ENCODE measurements around the gene DDR2.

Gene DDR2

DNA sequence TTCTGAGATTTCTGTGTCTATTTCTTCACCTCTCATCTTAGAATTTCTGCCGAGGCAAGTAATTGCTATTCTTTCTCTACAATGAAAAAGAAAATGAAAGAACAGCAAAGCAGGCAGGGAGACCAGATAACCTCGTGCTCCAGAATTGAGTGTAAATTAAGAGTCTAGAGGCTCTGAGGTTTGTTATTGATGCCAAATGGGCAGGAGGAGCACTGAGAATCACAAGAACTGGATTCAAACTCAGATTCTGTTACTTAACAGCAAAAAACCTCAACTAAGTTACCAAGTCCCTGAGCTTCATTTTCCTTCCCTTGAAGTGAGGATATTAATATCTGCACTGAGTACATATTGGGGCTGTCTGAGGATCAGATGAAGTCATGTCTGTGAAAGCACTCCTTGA, 5.5 kb upstream of the DDR2 start:
- DNase-seq (ENCODE audit: insufficient read length, low spot score) (no peak), FAIRE-seq (no peak)
- no peak for TF ChIP-seq POLR2A (IDR thresholded peaks at IDR 0.05; ENCODE audit: low read depth, low read length)
- TF ChIP-seq PAX5 (IDR thresholded peaks at IDR 0.05; ENCODE audit: insufficient read depth, low read length, severe bottlenecking): no peak
- TF ChIP-seq POLR2AphosphoS5 (IDR thresholded peaks at IDR 0.05; ENCODE audit: low read depth, low read length): no peak
- TF ChIP-seq POU2F2 (IDR thresholded peaks at IDR 0.05; ENCODE audit: low read depth, low read length): no peak
- no peak for TF ChIP-seq SPI1 (IDR thresholded peaks at IDR 0.05; ENCODE audit: low read depth, low read length)
- TF ChIP-seq TAF1 (IDR thresholded peaks at IDR 0.05; ENCODE audit: low read depth, low read length): no peak

DNA sequence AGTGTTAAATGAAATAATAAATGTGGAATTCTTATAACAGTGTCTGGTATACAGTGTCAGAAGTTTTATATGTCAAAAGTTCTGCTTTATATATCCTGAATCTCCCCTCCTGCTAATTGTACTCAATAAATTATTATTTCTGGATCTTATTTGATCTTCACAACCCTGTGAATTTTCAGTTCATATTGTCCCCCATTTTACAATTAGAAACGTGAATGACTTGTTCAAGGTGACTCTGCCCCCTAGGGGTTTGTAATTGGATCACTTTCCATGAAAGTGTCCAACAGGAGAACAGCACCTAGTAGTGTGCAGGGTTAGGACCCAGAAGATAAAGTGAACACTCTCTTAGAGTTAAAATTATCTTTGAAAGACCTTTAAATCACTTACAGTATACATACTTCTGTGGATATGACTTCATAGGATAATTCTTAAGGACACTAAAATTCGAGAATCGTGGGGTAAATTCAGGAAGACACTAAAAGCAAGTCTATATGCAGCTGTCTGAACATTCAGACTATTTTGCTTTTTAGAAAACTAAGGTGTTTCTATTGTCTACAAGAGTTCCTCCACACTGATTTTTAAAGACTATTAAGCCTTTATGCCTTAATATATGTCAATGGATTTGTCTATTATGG, 4.5 kb upstream of the DDR2 start:
- TF ChIP-seq POLR2A (IDR thresholded peaks at IDR 0.05; ENCODE audit: low read depth, low read length) (no peak), POLR2AphosphoS5 (IDR thresholded peaks at IDR 0.05; ENCODE audit: low read depth, low read length) (no peak), PAX5 (IDR thresholded peaks at IDR 0.05; ENCODE audit: insufficient read depth, low read length, severe bottlenecking) (no peak), SPI1 (IDR thresholded peaks at IDR 0.05; ENCODE audit: low read depth, low read length) (no peak), TAF1 (IDR thresholded peaks at IDR 0.05; ENCODE audit: low read depth, low read length) (no peak)
- DNase-seq (ENCODE audit: insufficient read length, low spot score) (no peak), FAIRE-seq (peak; percentile 51)

DNA sequence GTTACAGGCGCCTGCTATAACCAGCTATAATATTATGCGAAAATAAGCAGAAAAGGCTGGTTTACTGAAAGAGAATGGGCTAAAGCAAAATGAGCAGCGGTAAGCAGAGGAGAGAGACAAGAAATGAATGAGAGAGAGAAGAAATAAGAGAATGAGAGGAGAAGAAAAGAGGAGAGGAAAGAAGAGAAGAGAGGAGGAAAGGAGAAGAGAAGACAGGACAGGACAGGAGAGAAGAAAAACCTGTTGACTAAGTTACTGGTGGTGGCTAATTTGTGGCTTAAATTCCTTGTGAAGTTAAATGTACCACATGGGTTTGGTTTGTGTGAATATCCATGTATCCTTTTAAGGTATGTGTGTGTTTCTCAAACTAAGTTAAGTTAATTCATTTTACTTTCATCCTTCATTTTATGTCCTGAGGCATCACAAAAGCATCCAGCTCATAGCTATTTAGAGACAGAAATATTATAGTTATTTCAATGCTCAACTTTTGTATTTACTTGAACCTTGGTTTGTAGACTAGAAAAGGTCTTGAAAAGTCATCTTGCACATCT, 3.1 kb upstream of the DDR2 start:
- no peak for FAIRE-seq
- DNase-seq (ENCODE audit: insufficient read length, low spot score): no peak
- TF ChIP-seq POLR2A (IDR thresholded peaks at IDR 0.05; ENCODE audit: low read depth, low read length) (no peak), SPI1 (IDR thresholded peaks at IDR 0.05; ENCODE audit: low read depth, low read length) (no peak), POU2F2 (IDR thresholded peaks at IDR 0.05; ENCODE audit: low read depth, low read length) (no peak), PAX5 (IDR thresholded peaks at IDR 0.05; ENCODE audit: insufficient read depth, low read length, severe bottlenecking) (no peak), TAF1 (IDR thresholded peaks at IDR 0.05; ENCODE audit: low read depth, low read length) (no peak), POLR2AphosphoS5 (IDR thresholded peaks at IDR 0.05; ENCODE audit: low read depth, low read length) (no peak)

DNA sequence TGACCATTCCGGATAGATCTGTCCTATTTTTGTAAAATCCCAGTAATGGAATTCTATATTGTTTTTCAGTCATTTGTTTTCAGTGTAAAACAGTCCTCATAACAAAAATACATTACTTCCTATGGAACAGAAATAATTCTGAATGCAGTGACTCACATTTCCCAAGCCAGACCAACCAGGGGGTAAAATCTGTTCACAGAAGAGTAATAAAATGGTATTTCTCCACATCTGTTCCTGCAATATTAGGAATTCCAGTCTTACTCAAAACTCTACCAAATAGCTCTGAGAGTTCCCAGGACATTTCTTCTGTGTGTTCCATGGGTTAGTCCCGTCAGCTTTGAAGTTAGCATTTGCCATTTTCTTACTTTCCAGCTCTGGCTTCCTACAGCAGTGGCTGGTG, 2.6 kb upstream of the DDR2 start:
- DNase-seq (ENCODE audit: insufficient read length, low spot score) (no peak), FAIRE-seq (no peak)
- TF ChIP-seq TAF1 (IDR thresholded peaks at IDR 0.05; ENCODE audit: low read depth, low read length) (no peak), POU2F2 (IDR thresholded peaks at IDR 0.05; ENCODE audit: low read depth, low read length) (no peak), POLR2A (IDR thresholded peaks at IDR 0.05; ENCODE audit: low read depth, low read length) (no peak)

DNA sequence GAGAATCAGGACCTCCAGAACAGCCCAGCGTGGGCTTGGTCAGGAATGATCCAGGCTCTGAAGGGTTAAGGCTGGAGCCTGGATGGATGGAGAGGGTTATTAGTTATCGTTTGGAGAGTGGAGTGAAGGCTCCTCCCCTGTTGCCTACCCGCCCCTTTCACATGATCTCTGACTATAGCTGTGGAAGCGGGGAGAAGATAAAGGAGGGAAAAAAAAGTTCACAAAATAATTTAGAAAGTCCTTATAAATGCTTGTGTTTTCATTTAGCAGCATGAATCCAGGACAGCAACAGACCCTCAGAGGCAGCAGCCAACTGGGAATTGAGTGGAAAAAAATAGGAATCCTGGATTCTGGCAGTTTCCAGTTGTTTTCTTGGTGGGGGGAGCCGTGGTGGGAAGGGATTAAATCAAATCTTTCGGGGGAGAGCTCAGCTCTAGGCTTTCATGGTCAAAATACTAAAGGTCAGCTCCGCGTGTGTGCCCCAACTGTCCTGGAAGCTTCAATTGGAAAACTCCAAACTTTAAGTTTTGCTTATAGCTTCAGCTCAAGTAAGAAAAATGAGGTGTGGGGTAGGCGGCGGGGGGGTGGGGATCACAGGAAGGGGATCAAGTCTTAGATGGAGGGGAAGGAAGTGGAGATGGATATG, 595 bp upstream of the DDR2 start:
- no peak for DNase-seq (ENCODE audit: insufficient read length, low spot score)
- no peak for TF ChIP-seq POLR2A (IDR thresholded peaks at IDR 0.05; ENCODE audit: low read depth, low read length)
- no peak for TF ChIP-seq PAX5 (IDR thresholded peaks at IDR 0.05; ENCODE audit: insufficient read depth, low read length, severe bottlenecking)
- TF ChIP-seq POU2F2 (IDR thresholded peaks at IDR 0.05; ENCODE audit: low read depth, low read length): no peak
- no peak for TF ChIP-seq SPI1 (IDR thresholded peaks at IDR 0.05; ENCODE audit: low read depth, low read length)
- TF ChIP-seq TAF1 (IDR thresholded peaks at IDR 0.05; ENCODE audit: low read depth, low read length): no peak
- no peak for TF ChIP-seq POLR2AphosphoS5 (IDR thresholded peaks at IDR 0.05; ENCODE audit: low read depth, low read length)
- FAIRE-seq: no peak

DNA sequence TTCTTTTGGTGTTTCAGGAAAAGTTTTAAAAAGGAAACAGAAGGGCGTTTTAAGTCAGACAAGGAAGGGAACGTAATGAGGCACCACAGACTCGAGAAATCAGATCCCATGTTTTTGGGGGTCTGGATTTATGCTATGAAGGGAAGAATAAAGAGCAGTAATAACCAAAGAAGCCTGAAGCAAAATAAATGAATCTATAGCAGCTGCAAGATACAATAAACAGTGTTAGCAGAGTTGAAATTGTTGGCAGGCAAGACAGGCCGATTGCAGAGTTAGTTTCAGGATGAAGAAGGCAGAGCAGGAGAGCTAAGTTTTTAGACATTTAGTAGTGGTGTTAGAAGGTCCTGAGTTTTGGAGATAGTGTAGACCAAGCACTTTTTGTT, 425 bp downstream of the DDR2 start:
- FAIRE-seq (no peak), DNase-seq (ENCODE audit: insufficient read length, low spot score) (no peak)
- TF ChIP-seq POLR2A (IDR thresholded peaks at IDR 0.05; ENCODE audit: low read depth, low read length) (no peak), TAF1 (IDR thresholded peaks at IDR 0.05; ENCODE audit: low read depth, low read length) (no peak), POU2F2 (IDR thresholded peaks at IDR 0.05; ENCODE audit: low read depth, low read length) (no peak), SPI1 (IDR thresholded peaks at IDR 0.05; ENCODE audit: low read depth, low read length) (no peak), PAX5 (IDR thresholded peaks at IDR 0.05; ENCODE audit: insufficient read depth, low read length, severe bottlenecking) (no peak), POLR2AphosphoS5 (IDR thresholded peaks at IDR 0.05; ENCODE audit: low read depth, low read length) (no peak)

DNA sequence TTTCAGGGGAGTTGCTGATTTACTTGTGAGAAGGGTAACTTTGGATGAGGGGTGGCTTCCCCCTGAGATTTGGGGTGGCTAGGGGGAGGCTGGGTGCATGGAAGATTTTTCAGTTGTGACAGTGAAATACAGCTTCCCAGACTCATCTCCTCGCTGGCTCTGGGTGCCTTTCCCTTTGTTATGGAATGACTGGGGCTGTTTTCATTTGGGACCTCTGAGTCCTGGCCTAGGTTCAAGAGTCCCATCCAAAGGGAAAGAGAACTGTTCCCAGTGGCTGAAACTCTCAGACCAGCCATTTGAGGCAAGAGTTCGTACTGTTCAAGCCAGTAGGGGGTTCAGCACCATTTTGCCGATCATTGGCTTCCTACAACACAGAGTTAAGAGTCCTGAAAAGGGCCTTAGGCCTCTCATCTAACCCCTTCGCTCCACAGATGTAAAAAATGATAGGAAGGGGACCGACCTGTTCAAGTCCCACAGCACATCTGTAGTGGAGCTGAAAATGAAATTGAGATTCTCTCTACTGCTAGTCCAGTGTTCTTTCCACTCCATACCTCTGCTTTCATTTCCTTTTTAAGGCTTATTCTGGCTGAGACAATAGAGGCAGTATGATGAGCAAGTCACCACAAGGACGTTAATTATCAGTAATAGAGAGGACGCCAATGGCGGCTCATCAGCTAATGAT, 958 bp downstream of the DDR2 start:
- TF ChIP-seq TAF1 (IDR thresholded peaks at IDR 0.05; ENCODE audit: low read depth, low read length) (no peak), POLR2A (IDR thresholded peaks at IDR 0.05; ENCODE audit: low read depth, low read length) (peak; percentile 49; the same call in 1 of the 2 replicates), PAX5 (IDR thresholded peaks at IDR 0.05; ENCODE audit: insufficient read depth, low read length, severe bottlenecking) (no peak), POU2F2 (IDR thresholded peaks at IDR 0.05; ENCODE audit: low read depth, low read length) (no peak), SPI1 (IDR thresholded peaks at IDR 0.05; ENCODE audit: low read depth, low read length) (peak; percentile 83), POLR2AphosphoS5 (IDR thresholded peaks at IDR 0.05; ENCODE audit: low read depth, low read length) (no peak)
- peak; percentile 64 for FAIRE-seq
- no peak for DNase-seq (ENCODE audit: insufficient read length, low spot score)

DNA sequence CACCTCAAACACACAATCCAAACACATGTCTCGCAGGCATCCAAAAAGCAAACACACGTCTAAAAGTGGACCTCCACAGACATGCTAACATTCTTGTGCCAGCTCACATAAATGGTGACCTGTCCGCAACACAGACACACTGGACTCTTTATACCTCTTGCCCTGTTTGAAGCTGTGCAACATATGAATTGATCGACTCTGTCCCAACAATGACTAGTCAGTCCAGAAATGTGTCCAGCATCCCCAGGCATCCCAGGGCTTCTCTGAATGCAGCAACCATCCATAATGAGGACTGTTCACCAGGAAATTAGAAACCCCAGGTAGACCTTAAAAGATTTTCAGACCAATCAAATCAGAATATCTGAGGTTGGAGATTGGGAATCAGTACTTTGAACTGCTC, 3.2 kb downstream of the DDR2 start:
- FAIRE-seq (no peak), DNase-seq (ENCODE audit: insufficient read length, low spot score) (no peak)

DNA sequence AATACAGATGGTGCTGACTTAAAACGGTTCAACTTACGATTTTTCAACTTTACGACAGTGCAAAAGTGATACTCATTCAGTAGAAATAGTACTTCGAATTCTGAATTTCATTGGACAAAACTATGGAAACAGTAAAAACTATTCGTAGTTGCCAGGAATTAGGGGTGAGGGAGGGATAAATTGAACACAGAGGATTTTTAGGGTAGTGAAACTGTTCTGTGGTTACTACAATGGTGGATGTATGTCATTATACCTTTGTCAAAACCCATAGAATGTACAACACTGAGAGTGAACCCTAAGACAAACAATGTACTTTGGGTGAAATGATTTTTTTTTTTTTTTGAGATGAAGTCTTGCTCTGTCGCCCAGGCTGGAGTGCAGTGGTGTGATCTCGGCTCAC, 7.5 kb downstream of the DDR2 start:
- DNase-seq (ENCODE audit: insufficient read length, low spot score) (no peak), FAIRE-seq (peak; percentile 56)

More for the DNA sequence above, 3.2 kb downstream of the DDR2 start:
- TF ChIP-seq TAF1 (IDR thresholded peaks at IDR 0.05; ENCODE audit: low read depth, low read length) (no peak), PAX5 (IDR thresholded peaks at IDR 0.05; ENCODE audit: insufficient read depth, low read length, severe bottlenecking) (no peak), POLR2A (IDR thresholded peaks at IDR 0.05; ENCODE audit: low read depth, low read length) (no peak), POU2F2 (IDR thresholded peaks at IDR 0.05; ENCODE audit: low read depth, low read length) (no peak), POLR2AphosphoS5 (IDR thresholded peaks at IDR 0.05; ENCODE audit: low read depth, low read length) (no peak), SPI1 (IDR thresholded peaks at IDR 0.05; ENCODE audit: low read depth, low read length) (no peak)

More for the DNA sequence above, 7.5 kb downstream of the DDR2 start:
- TF ChIP-seq SPI1 (IDR thresholded peaks at IDR 0.05; ENCODE audit: low read depth, low read length) (peak; percentile 95), POU2F2 (IDR thresholded peaks at IDR 0.05; ENCODE audit: low read depth, low read length) (no peak), POLR2A (IDR thresholded peaks at IDR 0.05; ENCODE audit: low read depth, low read length) (no peak), PAX5 (IDR thresholded peaks at IDR 0.05; ENCODE audit: insufficient read depth, low read length, severe bottlenecking) (no peak), TAF1 (IDR thresholded peaks at IDR 0.05; ENCODE audit: low read depth, low read length) (no peak), POLR2AphosphoS5 (IDR thresholded peaks at IDR 0.05; ENCODE audit: low read depth, low read length) (no peak)

Data from GM12891 (cell line).